Measurements from ENCODE around the gene NME1. TPM values are rescaled to one million over a fixed set of nuclear protein-coding genes. Genes with fewer than 3 reads are reported as not detected.
"Not testable (repeated sequence)": the region's sequence is repeated elsewhere in the genome, so short reads cannot be mapped to it uniquely, and the experiment has no call there.

The NME1 gene
- total and polyA plus RNA-seq, 7 donors = 12.5 to 153 (median 37.7) TPM

DNA sequence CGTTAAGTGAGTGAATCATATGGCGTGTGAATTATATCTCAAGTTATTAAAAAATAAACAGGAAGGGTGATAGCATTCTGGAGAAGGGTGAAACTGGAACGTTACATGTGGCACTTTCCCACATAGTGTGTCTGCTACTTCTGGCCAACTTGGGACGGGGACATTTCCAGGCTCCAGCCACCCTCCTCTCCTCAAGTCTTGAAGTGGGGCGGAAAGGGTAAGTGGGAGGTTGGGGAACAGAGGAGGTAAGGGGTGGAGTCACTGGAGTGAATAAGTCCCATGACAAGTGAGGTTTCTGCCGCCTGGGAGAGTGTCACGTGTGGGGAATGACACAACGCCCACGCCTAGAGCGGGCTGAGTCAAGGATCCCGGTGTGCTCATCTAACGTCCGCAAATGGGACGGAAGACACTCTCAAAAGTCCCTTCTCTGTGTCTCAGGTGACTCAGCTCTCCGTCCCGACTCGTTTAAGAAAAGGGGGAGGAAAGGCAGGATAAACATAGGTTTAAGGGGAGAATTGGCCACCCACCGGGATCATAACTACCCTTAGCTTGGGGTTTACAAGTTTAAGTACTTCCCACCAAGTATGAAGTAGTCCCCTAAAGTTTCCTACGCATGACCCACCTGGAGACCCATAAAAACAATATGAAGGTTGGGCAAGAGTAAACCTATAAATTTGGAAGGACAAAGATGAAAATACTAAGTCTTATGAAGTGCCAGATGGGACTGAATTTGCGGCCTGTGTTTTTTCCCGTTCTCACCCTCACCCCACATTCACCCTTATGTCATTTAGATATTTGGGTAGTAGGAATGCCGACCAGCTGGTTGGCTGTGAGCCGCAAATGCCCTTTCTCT lies 31.5 kb upstream of the NME1 start:
- H3K4me1 ChIP-seq = peaks cover 0 to 37% (median 28%) of the 10 kb centered on the region in 4 donors
- intact Hi-C loops (cut with DNase I) = loop anchor here (1.0 to 2.0 kb wide), 2 partner anchors 31 to 255 kb away; partner anchors contain the start of genes NME1 and TOB1
- 7 to 19% methylated on average over 23 of the region's 23 CpGs for WGBS, 2 donors

DNA sequence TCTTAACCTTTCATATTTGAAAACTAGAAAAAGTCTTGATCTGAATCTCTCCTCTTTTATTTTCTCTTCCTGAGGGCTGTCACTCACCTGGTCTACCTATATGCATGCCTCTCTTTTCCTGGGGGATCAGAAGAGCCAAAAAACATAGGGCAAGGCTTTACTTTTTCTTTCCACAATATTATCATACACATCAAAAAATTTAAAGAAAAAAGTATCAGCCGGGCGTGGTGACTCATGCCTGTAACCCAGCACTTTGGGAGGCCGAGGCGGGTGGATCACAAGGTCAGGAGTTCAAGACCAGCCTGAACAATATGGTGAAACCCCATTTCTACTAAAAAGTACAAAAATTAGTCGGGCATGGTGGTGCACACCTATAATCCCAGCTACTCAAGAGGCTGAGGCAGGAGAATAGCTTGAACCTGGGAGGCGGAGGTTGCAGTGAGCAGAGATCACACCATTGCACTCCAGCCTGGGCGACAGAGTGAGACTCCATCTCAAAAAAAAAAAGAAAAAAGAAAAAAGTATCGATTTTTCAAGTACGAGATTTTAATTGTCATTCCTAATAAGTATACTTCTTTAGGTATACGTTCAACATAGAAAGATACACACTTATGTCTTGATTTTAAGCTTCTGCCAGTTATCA lies 30.8 kb upstream of the NME1 start:
- H3K4me3 ChIP-seq; DNase-seq; H3K27me3 ChIP-seq; H3K9me3 ChIP-seq; intact Hi-C loops (cut with DNase I); H3K36me3 ChIP-seq: not testable (repeated sequence)
- 73 to 88% methylated on average over 10 of the region's 10 CpGs for WGBS, 2 donors
- H3K27ac ChIP-seq = peak overlapping the region; percentile 98 to 100 (median 100)
- H3K4me1 ChIP-seq = peaks cover 0 to 32% (median 25%) of the 10 kb centered on the region in 4 donors

More for the DNA sequence above, 31.5 kb upstream of the NME1 start:
- Histone ChIP-seq H3K27me3 (no peaks in the 10 kb centered on the region), H3K9me3 (no peaks in the 10 kb centered on the region), H3K4me3 (peak overlapping the region; percentile 45 to 99 (median 98)), H3K27ac (peak overlapping the region; percentile 98 to 100 (median 100)), H3K36me3 (no peaks in the 10 kb centered on the region)
- peak; percentile 97 for DNase-seq
- TF ChIP-seq, protein P1, sequence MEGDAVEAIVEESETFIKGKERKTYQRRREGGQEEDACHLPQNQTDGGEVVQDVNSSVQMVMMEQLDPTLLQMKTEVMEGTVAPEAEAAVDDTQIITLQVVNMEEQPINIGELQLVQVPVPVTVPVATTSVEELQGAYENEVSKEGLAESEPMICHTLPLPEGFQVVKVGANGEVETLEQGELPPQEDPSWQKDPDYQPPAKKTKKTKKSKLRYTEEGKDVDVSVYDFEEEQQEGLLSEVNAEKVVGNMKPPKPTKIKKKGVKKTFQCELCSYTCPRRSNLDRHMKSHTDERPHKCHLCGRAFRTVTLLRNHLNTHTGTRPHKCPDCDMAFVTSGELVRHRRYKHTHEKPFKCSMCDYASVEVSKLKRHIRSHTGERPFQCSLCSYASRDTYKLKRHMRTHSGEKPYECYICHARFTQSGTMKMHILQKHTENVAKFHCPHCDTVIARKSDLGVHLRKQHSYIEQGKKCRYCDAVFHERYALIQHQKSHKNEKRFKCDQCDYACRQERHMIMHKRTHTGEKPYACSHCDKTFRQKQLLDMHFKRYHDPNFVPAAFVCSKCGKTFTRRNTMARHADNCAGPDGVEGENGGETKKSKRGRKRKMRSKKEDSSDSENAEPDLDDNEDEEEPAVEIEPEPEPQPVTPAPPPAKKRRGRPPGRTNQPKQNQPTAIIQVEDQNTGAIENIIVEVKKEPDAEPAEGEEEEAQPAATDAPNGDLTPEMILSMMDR (IDR thresholded peaks at IDR 0.05) = no peak
- peak; percentile 93 to 96 for TF ChIP-seq POLR2A (IDR thresholded peaks at IDR 0.05)
- TF ChIP-seq POLR2AphosphoS5 (IDR thresholded peaks at IDR 0.05) = peak; percentile 95 to 98 (median 98)
- TF ChIP-seq EP300 (IDR thresholded peaks at IDR 0.05) = peak in 3 of 4 donors; percentile 8 to 89 (median 14)

DNA sequence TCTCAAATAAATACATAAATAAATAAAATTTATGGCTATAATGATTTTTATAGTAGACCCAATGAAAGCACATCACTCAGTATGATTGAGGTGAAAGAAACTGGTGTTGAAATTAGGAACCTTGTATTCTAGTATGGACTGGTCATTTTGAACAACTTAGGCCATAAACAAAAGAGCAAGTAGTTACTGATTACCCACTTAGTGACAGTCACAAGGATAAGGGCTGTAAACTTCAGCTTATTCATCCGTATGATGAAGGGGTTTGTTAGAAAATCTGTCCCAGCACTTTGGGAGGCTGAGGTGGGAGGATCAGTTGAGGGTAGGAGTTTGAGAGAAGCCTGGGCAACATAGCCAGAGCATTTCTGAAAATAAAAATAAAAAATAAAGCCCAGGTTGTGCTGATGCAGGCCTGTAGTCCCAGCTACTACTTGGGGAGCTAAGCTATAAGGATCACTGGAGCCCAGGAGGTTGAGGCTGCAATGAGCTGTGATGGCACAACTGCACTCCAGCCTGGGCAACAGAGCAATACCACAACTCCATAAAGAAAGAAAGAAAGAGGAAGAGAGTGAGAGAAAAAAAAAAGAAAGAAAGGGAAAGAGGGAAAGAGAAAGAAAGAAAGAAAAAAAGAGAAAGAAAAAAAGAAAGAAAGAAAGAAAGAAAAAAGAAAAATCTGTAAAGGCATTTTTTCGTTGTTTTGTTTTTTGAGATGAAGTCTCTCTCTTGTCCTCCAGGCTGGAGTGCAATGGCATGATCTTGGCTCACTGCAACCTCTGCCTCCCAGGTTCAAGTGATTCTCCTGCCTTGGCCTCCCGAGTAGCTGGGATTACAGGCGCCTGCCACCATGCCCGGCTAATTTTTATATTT lies 28.5 kb upstream of the NME1 start:
- H3K27me3 ChIP-seq = no peaks in the 10 kb centered on the region
- WGBS, 2 donors = 76 to 87% methylated on average over 5 of the region's 5 CpGs
- no peak for DNase-seq
- TF ChIP-seq EP300 (IDR thresholded peaks at IDR 0.05) (no peak), POLR2AphosphoS5 (IDR thresholded peaks at IDR 0.05) (no peak), POLR2A (IDR thresholded peaks at IDR 0.05) (no peak)
- TF ChIP-seq, protein P1 (IDR thresholded peaks at IDR 0.05) = no peak
- intact Hi-C loops (cut with DNase I) = no loop called here
- peaks cover 0 to 17% (median 5%) of the 10 kb centered on the region in 4 donors for H3K4me1 ChIP-seq
- no peaks in the 10 kb centered on the region for H3K9me3 ChIP-seq
- H3K36me3 ChIP-seq = no peaks in the 10 kb centered on the region
- H3K4me3 ChIP-seq = no peak overlapping the region
- no peak overlapping the region for H3K27ac ChIP-seq

DNA sequence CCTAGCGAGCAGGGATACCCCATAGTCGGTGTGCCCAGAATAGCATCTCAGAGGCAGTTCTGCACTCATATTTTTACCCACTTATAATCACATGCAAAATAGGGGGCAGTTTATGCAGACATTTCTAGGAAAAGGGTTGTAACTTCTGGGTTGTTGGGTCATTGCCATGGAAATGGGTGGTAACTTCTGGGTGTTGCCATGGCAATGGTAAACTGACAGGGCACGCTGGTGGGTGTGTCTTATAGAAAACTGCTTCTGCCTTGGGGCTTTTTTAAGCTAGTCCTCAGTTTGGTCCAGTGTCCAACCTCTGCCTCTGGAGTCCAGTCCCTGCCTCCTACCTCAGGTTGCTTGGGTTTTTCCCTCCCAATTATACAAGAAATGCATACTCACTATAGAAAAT lies 25.3 kb upstream of the NME1 start:
- Histone ChIP-seq H3K4me1 (peaks cover 0 to 5% (median 0%) of the 10 kb centered on the region in 4 donors), H3K4me3 (no peak overlapping the region), H3K36me3 (no peaks in the 10 kb centered on the region), H3K27me3 (no peaks in the 10 kb centered on the region), H3K9me3 (no peaks in the 10 kb centered on the region), H3K27ac (peak overlapping the region in 1 of 4 donors; percentile 19)
- intact Hi-C loops (cut with DNase I) = no loop called here
- TF ChIP-seq, protein P1 (IDR thresholded peaks at IDR 0.05) = no peak
- TF ChIP-seq POLR2A (IDR thresholded peaks at IDR 0.05) (no peak), POLR2AphosphoS5 (IDR thresholded peaks at IDR 0.05) (no peak), EP300 (IDR thresholded peaks at IDR 0.05) (no peak)
- WGBS, 2 donors = 59 to 71% methylated on average over 3 of the region's 3 CpGs
- DNase-seq = no peak

All from sigmoid colon (tissue), 7 donors.